Fibroblast of pulmonary artery (primary cell): Measurements from ENCODE around the gene CACNB3.
A peak's percentile ranks its signal among the peaks of the same experiment; 100 is the strongest.

Source experiments
- DNase-seq: peaks from one replicate; pipeline ENCODE4 v3.0.0-alpha.2; 2010; ENCODE audit warnings: low read depth
- H3K4me3 ChIP-seq: replicated peaks from 2 replicates; pipeline ENCODE4 v1.5.1; 2011; ENCODE audit warnings: low read depth, mild to moderate bottlenecking, control low read depth, low read length, moderate library complexity
- TF ChIP-seq, protein P1 (sequence below): IDR thresholded peaks from 2 replicates; pipeline ENCODE4 v1.5.1; 2011; ENCODE audit warnings: mild to moderate bottlenecking, control low read depth, low read length, inconsistent platforms; ENCODE audit errors: missing control alignments

CACNB3 gene

GRCh38 chr12:48817873-48818830 is at the start of gene CACNB3:
TSS of gene CACNB3 (plus strand) at chr12:48818496. CDS start at chr12:48818930, 434 bp downstream.
- TF ChIP-seq, protein P1, sequence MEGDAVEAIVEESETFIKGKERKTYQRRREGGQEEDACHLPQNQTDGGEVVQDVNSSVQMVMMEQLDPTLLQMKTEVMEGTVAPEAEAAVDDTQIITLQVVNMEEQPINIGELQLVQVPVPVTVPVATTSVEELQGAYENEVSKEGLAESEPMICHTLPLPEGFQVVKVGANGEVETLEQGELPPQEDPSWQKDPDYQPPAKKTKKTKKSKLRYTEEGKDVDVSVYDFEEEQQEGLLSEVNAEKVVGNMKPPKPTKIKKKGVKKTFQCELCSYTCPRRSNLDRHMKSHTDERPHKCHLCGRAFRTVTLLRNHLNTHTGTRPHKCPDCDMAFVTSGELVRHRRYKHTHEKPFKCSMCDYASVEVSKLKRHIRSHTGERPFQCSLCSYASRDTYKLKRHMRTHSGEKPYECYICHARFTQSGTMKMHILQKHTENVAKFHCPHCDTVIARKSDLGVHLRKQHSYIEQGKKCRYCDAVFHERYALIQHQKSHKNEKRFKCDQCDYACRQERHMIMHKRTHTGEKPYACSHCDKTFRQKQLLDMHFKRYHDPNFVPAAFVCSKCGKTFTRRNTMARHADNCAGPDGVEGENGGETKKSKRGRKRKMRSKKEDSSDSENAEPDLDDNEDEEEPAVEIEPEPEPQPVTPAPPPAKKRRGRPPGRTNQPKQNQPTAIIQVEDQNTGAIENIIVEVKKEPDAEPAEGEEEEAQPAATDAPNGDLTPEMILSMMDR, result no peak
- peak; percentile 48 for DNase-seq
- H3K4me3 ChIP-seq, result peak within 1 kb of the TSS; percentile 69

- no peak overlapping the region for H3K4me3 ChIP-seq
- no peak for DNase-seq
- TF ChIP-seq, protein P1, result no peak
Observed at GRCh38 chr12:48768736-48769135, 49.6 kb upstream of the CACNB3 start.

DNA sequence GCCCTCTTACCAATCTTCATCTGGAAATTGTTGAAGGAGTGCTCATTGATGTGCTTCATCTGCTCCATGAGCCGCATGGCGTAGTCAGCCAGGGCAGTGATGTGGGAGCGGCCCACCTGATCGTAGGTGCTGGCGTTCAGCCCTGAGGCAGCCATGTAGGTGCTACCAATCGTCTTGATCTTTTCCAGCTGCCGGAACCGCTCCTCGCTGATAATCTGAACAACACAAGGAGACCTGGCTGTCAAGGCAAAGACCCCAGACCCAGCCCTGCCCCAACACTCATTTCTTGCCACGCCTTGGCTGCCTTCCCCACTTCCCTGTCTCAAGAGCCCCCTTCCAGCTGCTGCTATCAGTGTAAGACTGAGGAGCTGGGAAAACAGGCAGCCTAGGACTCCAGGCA is 47.5 kb upstream of the CACNB3 start:
- TF ChIP-seq, protein P1, result no peak
- no peak for DNase-seq
- H3K4me3 ChIP-seq, result no peak overlapping the region

DNA sequence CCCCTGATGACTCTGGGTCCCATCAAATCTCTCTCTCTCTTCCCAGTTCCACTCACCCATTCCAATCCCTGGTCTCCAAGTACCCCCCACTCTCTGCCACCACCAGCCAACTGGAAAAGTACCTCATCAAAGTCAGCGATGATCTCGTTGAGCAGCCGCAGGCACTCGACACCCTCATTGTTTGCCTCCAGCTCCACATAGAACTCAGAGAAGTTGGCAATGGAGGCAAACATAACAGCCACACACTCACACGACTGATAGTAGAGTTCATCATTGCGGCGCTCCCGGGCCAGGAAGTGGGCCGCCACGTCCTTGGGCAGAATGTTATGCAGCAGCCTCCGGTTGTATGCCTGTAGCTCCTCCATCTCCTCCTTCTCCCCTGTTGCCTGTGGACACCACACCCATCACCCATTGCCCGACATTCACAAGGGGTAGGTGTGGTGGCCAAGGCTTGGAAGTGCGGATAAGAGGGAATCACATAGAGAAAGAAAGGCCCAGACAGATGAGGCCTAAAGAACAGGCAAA is 46.6 kb upstream of the CACNB3 start:
- no peak overlapping the region for H3K4me3 ChIP-seq
- TF ChIP-seq, protein P1, result no peak
- no peak for DNase-seq

DNA sequence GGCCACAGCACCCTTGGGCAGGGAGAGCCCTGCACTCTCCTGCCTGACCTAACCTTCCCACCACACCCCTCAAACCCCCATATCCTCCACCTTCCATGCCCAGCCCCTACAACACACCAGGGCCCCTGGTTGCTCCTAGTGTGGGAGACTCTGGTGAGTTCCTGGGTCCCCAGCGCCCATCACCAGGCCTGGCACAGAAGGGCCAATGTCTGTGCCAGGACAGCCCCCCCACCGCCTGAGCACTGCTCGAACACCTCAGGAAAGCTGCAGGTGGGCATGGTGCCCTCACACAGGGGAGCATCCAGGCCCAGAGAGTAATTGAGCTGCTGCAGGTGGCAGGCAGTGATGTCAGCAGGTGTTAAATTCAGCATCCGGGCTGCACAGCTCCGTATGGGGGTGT is 44.6 kb upstream of the CACNB3 start:
- TF ChIP-seq, protein P1, result no peak
- H3K4me3 ChIP-seq, result no peak overlapping the region
- no peak for DNase-seq

DNA sequence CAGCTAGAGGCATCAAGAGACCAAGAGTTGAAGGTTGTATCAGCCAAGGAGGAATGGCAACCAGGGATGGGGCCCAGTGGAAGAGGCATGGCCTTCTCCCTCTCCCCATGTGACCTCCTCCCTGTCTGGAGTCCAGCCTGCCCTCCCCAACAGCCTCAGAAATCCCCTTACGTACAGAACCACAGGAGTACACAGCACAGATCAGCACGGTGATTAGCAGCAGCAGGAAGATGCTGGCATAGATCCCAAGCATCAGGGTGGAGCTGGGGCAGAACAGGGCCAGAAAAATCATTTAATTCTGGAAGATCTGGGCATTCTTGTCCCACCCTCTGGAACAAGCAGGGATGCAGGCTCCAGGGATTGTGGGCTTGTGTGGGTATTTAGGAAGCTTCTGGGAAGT is 43.8 kb upstream of the CACNB3 start:
- TF ChIP-seq, protein P1, result no peak
- no peak overlapping the region for H3K4me3 ChIP-seq
- no peak for DNase-seq
